ENCODE results near the gene LGMN. TPM values are rescaled to one million over a fixed set of nuclear protein-coding genes. Genes with fewer than 3 reads are reported as not detected.
A peak's percentile ranks its signal among the peaks of the same experiment; 100 is the strongest.

The LGMN gene
- total RNA-seq, 1 experiment from 2014 or later, result 48.8 TPM

DNA sequence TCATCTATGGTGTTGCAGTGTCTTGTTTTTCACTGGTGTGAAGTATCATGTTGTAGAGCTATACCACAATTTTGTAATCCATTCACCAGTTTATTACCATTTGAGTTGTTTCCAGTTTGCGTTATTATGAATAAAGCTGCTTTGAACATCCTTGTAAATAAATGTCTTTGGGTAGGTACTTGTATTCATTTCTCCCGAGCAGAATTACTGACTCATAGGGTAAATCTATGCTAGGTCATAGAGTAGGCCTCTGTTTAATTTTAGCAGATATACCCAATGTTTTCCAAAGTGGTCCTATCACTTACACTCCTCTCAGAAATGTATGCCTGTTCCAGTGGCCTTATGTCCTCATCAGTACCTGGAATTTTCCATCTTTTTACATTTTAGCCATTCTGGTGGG, 39.1 kb upstream of the LGMN start:
- Histone ChIP-seq H3K36me3 (ENCODE audit: low read depth) (no peaks in the 10 kb centered on the region), H4K20me1 (ENCODE audit: insufficient read depth) (no peaks in the 10 kb centered on the region), H3K4me2 (no peak overlapping the region), H3K79me2 (ENCODE audit: low read depth) (no peaks in the 10 kb centered on the region), H2AFZ (no peak overlapping the region), H3K9me2 (ENCODE audit: insufficient read depth) (no peaks in the 10 kb centered on the region), H3K4me1 (replicated peaks; ENCODE audit: insufficient read depth) (peaks cover 37% of the 10 kb centered on the region), H3K27me3 (ENCODE audit: insufficient read depth, low read depth) (no peaks in the 10 kb centered on the region), H3K9me3 (ENCODE audit: insufficient read depth, low read depth) (peaks cover 38% of the 10 kb centered on the region), H3K27ac (peak overlapping the region; percentile 94), H3K4me3 (0 out of 2 replicates have a peak overlapping the region, but pooled peaks have one; percentile 4), H3F3A (ENCODE audit: insufficient read depth, low read depth) (peaks cover 26% of the 10 kb centered on the region)
- BruUV-seq (replicated peaks), result no TSS peak
- ChIA-PET CTCF (no interaction called here), POLR2A (ENCODE audit: unreplicated experiment) (no interaction called here)
- intact Hi-C loops (cut with micrococcal nuclease; ENCODE audit: unreplicated experiment), result no loop called here
- DNase-seq, result no peak
- no peak for TF ChIP-seq EZH2 (IDR thresholded peaks at IDR 0.05; ENCODE audit: low read depth)
- TF ChIP-seq CTCF (conservative IDR thresholded peaks at IDR 0.05), result no peak

DNA sequence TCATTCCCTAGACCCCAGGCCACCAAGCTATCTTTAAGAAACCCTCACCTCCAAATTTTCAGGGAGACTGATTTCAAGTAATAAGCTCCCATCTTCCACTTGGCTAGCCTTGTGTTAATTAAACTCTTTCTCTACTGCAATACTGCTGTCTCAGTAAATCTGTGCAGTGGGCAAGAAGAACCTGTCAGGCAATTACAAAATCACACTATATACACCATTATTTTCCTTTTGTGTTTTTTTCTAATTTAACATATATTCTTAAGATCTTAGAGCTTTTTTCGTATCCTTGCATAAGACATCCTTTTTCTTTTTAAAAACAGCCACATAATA, 38.0 kb upstream of the LGMN start:
- no peaks in the 10 kb centered on the region for H3K79me2 ChIP-seq (ENCODE audit: low read depth)
- TF ChIP-seq CTCF (conservative IDR thresholded peaks at IDR 0.05) (no peak), EZH2 (IDR thresholded peaks at IDR 0.05; ENCODE audit: low read depth) (no peak)
- no peak for DNase-seq
- H3K27me3 ChIP-seq (ENCODE audit: insufficient read depth, low read depth), result no peaks in the 10 kb centered on the region
- H3K9me2 ChIP-seq (ENCODE audit: insufficient read depth), result no peaks in the 10 kb centered on the region
- H3K4me2 ChIP-seq, result peak overlapping the region; percentile 77
- peaks cover 38% of the 10 kb centered on the region for H3K9me3 ChIP-seq (ENCODE audit: insufficient read depth, low read depth)
- intact Hi-C loops (cut with micrococcal nuclease; ENCODE audit: unreplicated experiment), result no loop called here
- peak overlapping the region; percentile 70 for H2AFZ ChIP-seq
- peak overlapping the region; percentile 24 for H3K4me3 ChIP-seq
- H3F3A ChIP-seq (ENCODE audit: insufficient read depth, low read depth), result peaks cover 26% of the 10 kb centered on the region
- H3K27ac ChIP-seq, result peak overlapping the region; percentile 94
- CTCF ChIA-PET, result interaction anchor here (0.9 kb wide), 1 partner anchor 60 kb away, joined by 3 read pairs; no protein-coding TSS in a partner anchor
- no peaks in the 10 kb centered on the region for H4K20me1 ChIP-seq (ENCODE audit: insufficient read depth)
- BruUV-seq (replicated peaks), result no TSS peak
- POLR2A ChIA-PET (ENCODE audit: unreplicated experiment), result interaction anchor here (0.6 kb wide), 1 partner anchor 7 kb away, joined by 3 read pairs; the partner anchor contains the start of gene GOLGA5
- H3K36me3 ChIP-seq (ENCODE audit: low read depth), result no peaks in the 10 kb centered on the region
- H3K4me1 ChIP-seq (replicated peaks; ENCODE audit: insufficient read depth), result peaks cover 35% of the 10 kb centered on the region

GRCh38 chr14:92785667-92786426, 37.4 kb upstream of the LGMN start:
- CTCF ChIA-PET, result interaction anchor here (0.9 kb wide), 1 partner anchor 60 kb away, joined by 3 read pairs; no protein-coding TSS in a partner anchor
- no peaks in the 10 kb centered on the region for H3K27me3 ChIP-seq (ENCODE audit: insufficient read depth, low read depth)
- H4K20me1 ChIP-seq (ENCODE audit: insufficient read depth), result no peaks in the 10 kb centered on the region
- H3K27ac ChIP-seq, result peak overlapping the region; percentile 94
- H3K9me3 ChIP-seq (ENCODE audit: insufficient read depth, low read depth), result peaks cover 38% of the 10 kb centered on the region
- peaks cover 35% of the 10 kb centered on the region for H3K4me1 ChIP-seq (replicated peaks; ENCODE audit: insufficient read depth)
- peak overlapping the region; percentile 70 for H2AFZ ChIP-seq
- intact Hi-C loops (cut with micrococcal nuclease; ENCODE audit: unreplicated experiment), result no loop called here
- BruUV-seq (replicated peaks), result TSS peak; percentile 90
- peaks cover 26% of the 10 kb centered on the region for H3F3A ChIP-seq (ENCODE audit: insufficient read depth, low read depth)
- H3K9me2 ChIP-seq (ENCODE audit: insufficient read depth), result no peaks in the 10 kb centered on the region
- POLR2A ChIA-PET (ENCODE audit: unreplicated experiment), result interaction anchor here (0.6 kb wide), 1 partner anchor 8 kb away, joined by 3 read pairs; the partner anchor contains the start of gene GOLGA5
- peak overlapping the region; percentile 77 for H3K4me2 ChIP-seq
- H3K36me3 ChIP-seq (ENCODE audit: low read depth), result no peaks in the 10 kb centered on the region
- DNase-seq, result peak; percentile 27 to 69
- peak overlapping the region; percentile 29; the same call in 1 of the 2 replicates for H3K4me3 ChIP-seq
- TF ChIP-seq EZH2 (IDR thresholded peaks at IDR 0.05; ENCODE audit: low read depth) (no peak), CTCF (conservative IDR thresholded peaks at IDR 0.05) (no peak)
- no peaks in the 10 kb centered on the region for H3K79me2 ChIP-seq (ENCODE audit: low read depth)

Data from PC-9 (cell line).